WTC11 (cell line): ENCODE measurements around the gene NDRG4. TPM values are rescaled to one million over a fixed set of nuclear protein-coding genes. Genes with fewer than 3 reads are reported as not detected.

ENCODE experiments used
- ATAC-seq: fragments of 200-7000 bp; cut with Tn5 transposase; 2 replicates; pipeline ENCODE4 v1.10.0; 2021; ENCODE audit warnings: mild to moderate bottlenecking, moderate library complexity
- CTCF ChIA-PET: fragments of 300-600 bp; sonication (Branson Sonifier 250); formaldehyde crosslinking; loops from one replicate; lab custom pipeline; 2021; ENCODE audit warnings: antibody characterized with exemption; lab: Charles Lee
- POLR2A ChIA-PET: fragments of 350-600 bp; sonication (Branson Sonifier 250); formaldehyde crosslinking; loops from one replicate; lab custom pipeline; 2021; ENCODE audit warnings: antibody characterized with exemption; lab: Charles Lee
- DNase-seq: peaks from one replicate; pipeline ENCODE4 v3.0.0; 2021; ENCODE audit warnings: low spot score
- H3K27ac Mint-ChIP-seq: 2 replicates; pipeline ENCODE4 v1.8.0; 2021; ENCODE audit warnings: mixed read lengths
- H3K27me3 Mint-ChIP-seq: 2 replicates; pipeline ENCODE4 v1.8.0; 2021; ENCODE audit warnings: low read depth, mild to moderate bottlenecking, moderate library complexity, mixed read lengths
- H3K36me3 Mint-ChIP-seq: 2 replicates; pipeline ENCODE4 v1.8.0; 2021; ENCODE audit warnings: mixed read lengths
- H3K4me1 Mint-ChIP-seq: 2 replicates; pipeline ENCODE4 v1.8.0; 2022; ENCODE audit warnings: mixed read lengths
- H3K4me3 Mint-ChIP-seq: 2 replicates; pipeline ENCODE4 v1.8.0; 2021; ENCODE audit warnings: mild to moderate bottlenecking, moderate library complexity, mixed read lengths
- H3K9me3 Mint-ChIP-seq: 2 replicates; pipeline ENCODE4 v1.8.0; 2021; ENCODE audit warnings: mixed read lengths
- ATF1 ChIP-seq: sonication (generic); formaldehyde crosslinking; IDR thresholded peaks from 2 replicates; pipeline ENCODE4 v1.8.1; 2023; ENCODE audit warnings: mild to moderate bottlenecking, moderate library complexity, missing genetic modification reagents
- CREM ChIP-seq: sonication (generic); formaldehyde crosslinking; IDR thresholded peaks from 2 replicates; pipeline ENCODE4 v1.8.1; 2022; ENCODE audit warnings: mild to moderate bottlenecking, missing genetic modification reagents, moderate library complexity
- E2F5 ChIP-seq: sonication (generic); formaldehyde crosslinking; IDR thresholded peaks from 2 replicates; pipeline ENCODE4 v1.8.1; 2022; ENCODE audit warnings: mild to moderate bottlenecking, moderate library complexity, missing genetic modification reagents
- ESRRA ChIP-seq: sonication (generic); formaldehyde crosslinking; IDR thresholded peaks from 2 replicates; pipeline ENCODE4 v1.8.1; 2022; ENCODE audit warnings: mild to moderate bottlenecking, missing genetic modification reagents, borderline replicate concordance
- ETV6 ChIP-seq: sonication (generic); formaldehyde crosslinking; IDR thresholded peaks from 2 replicates; pipeline ENCODE4 v1.8.1; 2022; ENCODE audit warnings: mild to moderate bottlenecking, missing genetic modification reagents
- FOXK1 ChIP-seq: sonication (generic); formaldehyde crosslinking; IDR thresholded peaks from 2 replicates; pipeline ENCODE4 v1.8.0; 2022; ENCODE audit warnings: mild to moderate bottlenecking, moderate library complexity, missing genetic modification reagents
- OVOL2 ChIP-seq: fragments of 250-450 bp; sonication (Bioruptor Pico); IDR thresholded peaks from 2 replicates; pipeline ENCODE4 v1.9.0; 2021; ENCODE audit warnings: mild to moderate bottlenecking, borderline replicate concordance
- TEAD4 ChIP-seq: sonication (generic); formaldehyde crosslinking; IDR thresholded peaks from 2 replicates; pipeline ENCODE4 v1.8.0; 2022; ENCODE audit warnings: mild to moderate bottlenecking, missing genetic modification reagents
- ZNF232 ChIP-seq: sonication (generic); formaldehyde crosslinking; IDR thresholded peaks from 2 replicates; pipeline ENCODE4 v1.8.0; 2022; ENCODE audit warnings: mild to moderate bottlenecking, missing genetic modification reagents
- ZNF671 ChIP-seq: fragments of 250-450 bp; sonication (Bioruptor Pico); IDR thresholded peaks from 2 replicates; pipeline ENCODE4 v1.8.0; 2021; ENCODE audit warnings: mild to moderate bottlenecking
- total RNA-seq: library from RNA; stranded (reverse); gene quantifications from 3 replicates; pipeline ENCODE4 v1.2.3, GENCODE V29; 2021
- TF ChIP-seq, protein P1 (sequence below): fragments of 250-450 bp; sonication (Bioruptor Pico); IDR thresholded peaks from 2 replicates; pipeline ENCODE4 v2.1.2; 2022; ENCODE audit warnings: mild to moderate bottlenecking, moderate library complexity
- TF ChIP-seq, protein P2 (sequence below): sonication (generic); formaldehyde crosslinking; IDR thresholded peaks from 2 replicates; pipeline ENCODE4 v1.8.1; 2023; ENCODE audit warnings: mild to moderate bottlenecking, missing genetic modification reagents, moderate library complexity
- TF ChIP-seq, protein P3 (sequence below): sonication (generic); formaldehyde crosslinking; IDR thresholded peaks from 2 replicates; pipeline ENCODE4 v1.8.0; 2022; ENCODE audit warnings: mild to moderate bottlenecking, missing genetic modification reagents
- TF ChIP-seq, protein P4 (sequence below): fragments of 250-450 bp; sonication (Bioruptor Pico); conservative IDR thresholded peaks from 2 replicates; pipeline ENCODE4 v1.9.0; 2021; ENCODE audit warnings: mild to moderate bottlenecking
- TF ChIP-seq, protein P5 (sequence below): sonication (generic); formaldehyde crosslinking; IDR thresholded peaks from 2 replicates; pipeline ENCODE4 v1.8.1; 2023; ENCODE audit warnings: mild to moderate bottlenecking, missing genetic modification reagents, moderate library complexity
- TF ChIP-seq, protein P6 (sequence below): fragments of 250-450 bp; sonication (Bioruptor Pico); IDR thresholded peaks from 2 replicates; pipeline ENCODE4 v1.9.0; 2021; ENCODE audit warnings: mild to moderate bottlenecking, borderline replicate concordance

Gene NDRG4
- total RNA-seq, 1 experiment from 2014 or later, result 20.5 TPM

- DNase-seq, result no peak
- H3K27me3 Mint-ChIP-seq, result peaks cover 22% of the 10 kb centered on the region
- H3K4me3 Mint-ChIP-seq, result no peak overlapping the region
- no peak for ATAC-seq
- TF ChIP-seq ETV6 (CRISPR knock-in tag) (no peak), ATF1 (CRISPR knock-in tag) (no peak), ZNF232 (CRISPR knock-in tag) (no peak)
- TF ChIP-seq, protein P1, sequence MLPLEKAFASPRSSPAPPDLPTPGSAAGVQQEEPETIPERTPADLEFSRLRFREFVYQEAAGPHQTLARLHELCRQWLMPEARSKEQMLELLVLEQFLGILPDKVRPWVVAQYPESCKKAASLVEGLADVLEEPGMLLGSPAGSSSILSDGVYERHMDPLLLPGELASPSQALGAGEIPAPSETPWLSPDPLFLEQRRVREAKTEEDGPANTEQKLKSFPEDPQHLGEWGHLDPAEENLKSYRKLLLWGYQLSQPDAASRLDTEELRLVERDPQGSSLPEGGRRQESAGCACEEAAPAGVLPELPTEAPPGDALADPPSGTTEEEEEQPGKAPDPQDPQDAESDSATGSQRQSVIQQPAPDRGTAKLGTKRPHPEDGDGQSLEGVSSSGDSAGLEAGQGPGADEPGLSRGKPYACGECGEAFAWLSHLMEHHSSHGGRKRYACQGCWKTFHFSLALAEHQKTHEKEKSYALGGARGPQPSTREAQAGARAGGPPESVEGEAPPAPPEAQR (CRISPR knock-in tag), result no peak
- TF ChIP-seq, protein P2, sequence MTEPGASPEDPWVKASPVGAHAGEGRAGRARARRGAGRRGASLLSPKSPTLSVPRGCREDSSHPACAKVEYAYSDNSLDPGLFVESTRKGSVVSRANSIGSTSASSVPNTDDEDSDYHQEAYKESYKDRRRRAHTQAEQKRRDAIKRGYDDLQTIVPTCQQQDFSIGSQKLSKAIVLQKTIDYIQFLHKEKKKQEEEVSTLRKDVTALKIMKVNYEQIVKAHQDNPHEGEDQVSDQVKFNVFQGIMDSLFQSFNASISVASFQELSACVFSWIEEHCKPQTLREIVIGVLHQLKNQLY (CRISPR knock-in tag), result no peak
- POLR2A ChIA-PET, result interaction anchor here (0.6 kb wide), 1 partner anchor 126 kb away, joined by 3 read pairs; no protein-coding TSS in a partner anchor
- no peaks in the 10 kb centered on the region for H3K9me3 Mint-ChIP-seq
- H3K36me3 Mint-ChIP-seq, result no peaks in the 10 kb centered on the region
- CTCF ChIA-PET, result interaction anchor here (3.1 kb wide), 1 partner anchor 156 kb away, joined by 8 read pairs; no protein-coding TSS in a partner anchor
- H3K4me1 Mint-ChIP-seq, result no peaks in the 10 kb centered on the region
- no peak overlapping the region for H3K27ac Mint-ChIP-seq
These were observed 43.8 kb upstream of the NDRG4 start for GRCh38 chr16:58456193-58456592.

GRCh38 chr16:58458606-58459343 is 41.2 kb upstream of the NDRG4 start:
- POLR2A ChIA-PET, result interaction anchor here (0.6 kb wide), 1 partner anchor 64 kb away, joined by 3 read pairs; no protein-coding TSS in a partner anchor
- Mint-ChIP-seq H3K9me3 (no peaks in the 10 kb centered on the region), H3K36me3 (no peaks in the 10 kb centered on the region), H3K27ac (no peak overlapping the region), H3K27me3 (peaks cover 45% of the 10 kb centered on the region), H3K4me3 (no peak overlapping the region), H3K4me1 (no peaks in the 10 kb centered on the region)
- ATAC-seq, result no peak
- TF ChIP-seq, protein P3, sequence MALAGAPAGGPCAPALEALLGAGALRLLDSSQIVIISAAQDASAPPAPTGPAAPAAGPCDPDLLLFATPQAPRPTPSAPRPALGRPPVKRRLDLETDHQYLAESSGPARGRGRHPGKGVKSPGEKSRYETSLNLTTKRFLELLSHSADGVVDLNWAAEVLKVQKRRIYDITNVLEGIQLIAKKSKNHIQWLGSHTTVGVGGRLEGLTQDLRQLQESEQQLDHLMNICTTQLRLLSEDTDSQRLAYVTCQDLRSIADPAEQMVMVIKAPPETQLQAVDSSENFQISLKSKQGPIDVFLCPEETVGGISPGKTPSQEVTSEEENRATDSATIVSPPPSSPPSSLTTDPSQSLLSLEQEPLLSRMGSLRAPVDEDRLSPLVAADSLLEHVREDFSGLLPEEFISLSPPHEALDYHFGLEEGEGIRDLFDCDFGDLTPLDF, result no peak
- TF ChIP-seq, protein P4, sequence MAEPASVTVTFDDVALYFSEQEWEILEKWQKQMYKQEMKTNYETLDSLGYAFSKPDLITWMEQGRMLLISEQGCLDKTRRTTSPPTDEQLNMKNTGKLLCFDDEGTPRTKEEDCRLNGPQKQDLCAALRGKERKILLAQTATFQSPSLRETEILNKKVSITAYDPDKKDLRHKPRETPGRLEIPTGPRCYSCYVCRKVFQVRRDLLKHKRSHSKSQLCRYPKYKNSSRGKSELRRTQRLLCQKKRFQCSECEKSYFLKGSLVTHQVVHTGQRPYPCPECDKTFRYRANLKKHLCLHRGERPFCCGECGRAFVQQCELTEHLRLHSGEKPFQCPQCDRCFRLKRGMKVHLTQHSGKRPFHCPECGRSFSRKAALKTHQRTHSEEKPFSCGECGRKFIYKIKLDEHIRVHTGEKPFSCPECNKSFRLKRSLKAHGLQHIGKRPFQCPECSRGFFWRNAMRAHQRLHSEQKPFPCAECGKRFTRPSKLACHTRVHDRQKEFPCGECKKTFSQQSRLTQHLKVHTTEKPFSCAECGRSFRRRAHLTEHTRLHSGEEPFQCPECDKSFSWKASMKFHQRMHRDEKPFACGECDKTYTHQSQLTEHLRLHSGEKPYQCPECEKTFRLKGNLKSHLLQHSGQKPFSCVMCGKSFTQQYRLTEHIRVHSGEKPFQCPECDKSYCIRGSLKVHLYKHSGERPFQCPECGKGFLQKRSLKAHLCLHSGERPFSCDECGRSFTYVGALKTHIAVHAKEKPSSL, result no peak
- TF ChIP-seq OVOL2 (CRISPR knock-in tag), result no peak
- no peak for TF ChIP-seq CREM (CRISPR knock-in tag)
- no peak for TF ChIP-seq ATF1 (CRISPR knock-in tag)
- TF ChIP-seq ESRRA (CRISPR knock-in tag), result no peak
- no peak for TF ChIP-seq E2F5 (CRISPR knock-in tag)
- TF ChIP-seq TEAD4 (CRISPR knock-in tag), result no peak
- TF ChIP-seq FOXK1 (CRISPR knock-in tag), result no peak
- TF ChIP-seq, protein P5, sequence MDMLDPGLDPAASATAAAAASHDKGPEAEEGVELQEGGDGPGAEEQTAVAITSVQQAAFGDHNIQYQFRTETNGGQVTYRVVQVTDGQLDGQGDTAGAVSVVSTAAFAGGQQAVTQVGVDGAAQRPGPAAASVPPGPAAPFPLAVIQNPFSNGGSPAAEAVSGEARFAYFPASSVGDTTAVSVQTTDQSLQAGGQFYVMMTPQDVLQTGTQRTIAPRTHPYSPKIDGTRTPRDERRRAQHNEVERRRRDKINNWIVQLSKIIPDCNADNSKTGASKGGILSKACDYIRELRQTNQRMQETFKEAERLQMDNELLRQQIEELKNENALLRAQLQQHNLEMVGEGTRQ (CRISPR knock-in tag), result no peak
- no peak for TF ChIP-seq ZNF671
- TF ChIP-seq, protein P6, sequence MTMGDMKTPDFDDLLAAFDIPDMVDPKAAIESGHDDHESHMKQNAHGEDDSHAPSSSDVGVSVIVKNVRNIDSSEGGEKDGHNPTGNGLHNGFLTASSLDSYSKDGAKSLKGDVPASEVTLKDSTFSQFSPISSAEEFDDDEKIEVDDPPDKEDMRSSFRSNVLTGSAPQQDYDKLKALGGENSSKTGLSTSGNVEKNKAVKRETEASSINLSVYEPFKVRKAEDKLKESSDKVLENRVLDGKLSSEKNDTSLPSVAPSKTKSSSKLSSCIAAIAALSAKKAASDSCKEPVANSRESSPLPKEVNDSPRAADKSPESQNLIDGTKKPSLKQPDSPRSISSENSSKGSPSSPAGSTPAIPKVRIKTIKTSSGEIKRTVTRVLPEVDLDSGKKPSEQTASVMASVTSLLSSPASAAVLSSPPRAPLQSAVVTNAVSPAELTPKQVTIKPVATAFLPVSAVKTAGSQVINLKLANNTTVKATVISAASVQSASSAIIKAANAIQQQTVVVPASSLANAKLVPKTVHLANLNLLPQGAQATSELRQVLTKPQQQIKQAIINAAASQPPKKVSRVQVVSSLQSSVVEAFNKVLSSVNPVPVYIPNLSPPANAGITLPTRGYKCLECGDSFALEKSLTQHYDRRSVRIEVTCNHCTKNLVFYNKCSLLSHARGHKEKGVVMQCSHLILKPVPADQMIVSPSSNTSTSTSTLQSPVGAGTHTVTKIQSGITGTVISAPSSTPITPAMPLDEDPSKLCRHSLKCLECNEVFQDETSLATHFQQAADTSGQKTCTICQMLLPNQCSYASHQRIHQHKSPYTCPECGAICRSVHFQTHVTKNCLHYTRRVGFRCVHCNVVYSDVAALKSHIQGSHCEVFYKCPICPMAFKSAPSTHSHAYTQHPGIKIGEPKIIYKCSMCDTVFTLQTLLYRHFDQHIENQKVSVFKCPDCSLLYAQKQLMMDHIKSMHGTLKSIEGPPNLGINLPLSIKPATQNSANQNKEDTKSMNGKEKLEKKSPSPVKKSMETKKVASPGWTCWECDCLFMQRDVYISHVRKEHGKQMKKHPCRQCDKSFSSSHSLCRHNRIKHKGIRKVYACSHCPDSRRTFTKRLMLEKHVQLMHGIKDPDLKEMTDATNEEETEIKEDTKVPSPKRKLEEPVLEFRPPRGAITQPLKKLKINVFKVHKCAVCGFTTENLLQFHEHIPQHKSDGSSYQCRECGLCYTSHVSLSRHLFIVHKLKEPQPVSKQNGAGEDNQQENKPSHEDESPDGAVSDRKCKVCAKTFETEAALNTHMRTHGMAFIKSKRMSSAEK (CRISPR knock-in tag), result no peak
- no peak for DNase-seq
- CTCF ChIA-PET, result no interaction called here
